ENCODE data around the gene OR5W2. TPM values are rescaled to one million over a fixed set of nuclear protein-coding genes. Genes with fewer than 3 reads are reported as not detected.

Gene OR5W2
- total RNA-seq: not detected in 2 replicates

DNA sequence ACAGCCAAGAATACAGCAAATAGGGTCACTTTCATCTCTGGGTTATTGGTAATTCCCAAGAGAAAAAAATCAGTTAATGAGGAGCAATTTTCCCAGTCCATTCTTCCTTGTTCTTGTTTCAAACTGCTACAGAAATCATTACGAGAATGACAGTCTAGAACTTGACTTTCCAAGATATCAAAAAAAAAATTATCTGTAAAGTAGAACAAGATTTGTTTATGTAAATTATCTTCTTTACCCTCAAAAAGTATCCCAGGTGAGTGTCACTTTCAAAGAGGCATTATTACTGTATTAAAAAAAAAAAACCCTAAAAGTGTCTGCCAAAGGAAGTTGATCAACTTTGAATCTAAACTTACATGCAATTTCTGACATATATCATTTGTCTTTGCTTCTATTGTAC lies at the start of gene OR5W2:
OR5W2 (minus strand) TSS at position 101 of the 400 bp plus-strand sequence; CDS start at position 101, 0 bp downstream.

DNA sequence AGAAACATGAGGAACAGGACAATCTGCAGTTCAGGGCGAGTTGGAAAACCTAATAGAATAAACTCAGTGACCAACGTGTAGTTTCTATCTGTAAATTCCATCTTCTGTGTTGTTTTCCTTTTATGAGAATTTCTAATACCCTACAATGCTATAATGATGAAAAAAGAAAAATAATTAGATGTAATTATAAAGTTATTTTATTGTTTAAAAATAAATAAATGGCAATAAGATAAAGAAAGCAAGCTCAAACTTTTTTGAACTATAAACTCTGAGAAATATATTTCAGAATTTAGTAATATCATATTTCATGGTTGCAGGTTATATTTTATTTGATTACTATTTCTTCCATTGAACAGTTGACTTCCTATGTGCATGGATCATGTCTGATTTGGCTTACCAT lies 21.9 kb upstream of the OR5W2 start, which contains the start of gene OR5I1:
OR5I1 (minus strand) TSS at position 101 of the 400 bp plus-strand sequence; CDS start at position 101, 0 bp downstream.

DNA sequence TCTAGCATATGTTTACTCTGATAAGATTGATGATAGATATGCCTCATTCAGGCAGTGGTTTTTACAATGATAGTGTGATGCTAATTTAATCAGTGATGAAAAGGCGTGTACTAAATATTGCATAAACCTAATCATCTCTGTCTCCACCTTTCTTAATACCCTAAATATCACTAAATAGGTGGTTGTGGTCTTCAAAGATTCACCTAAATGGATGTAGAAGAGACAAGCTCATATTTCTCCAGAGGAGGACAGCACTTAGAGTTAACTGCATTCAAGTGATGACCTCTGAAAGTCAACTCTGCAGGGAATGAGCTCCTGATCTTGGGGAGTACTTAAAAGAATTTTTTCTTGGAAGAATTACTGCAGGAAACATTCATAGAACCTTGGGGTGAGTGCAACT lies 31.4 kb downstream of the OR5W2 start, which contains the start of gene TRIM51:
TRIM51 (plus strand) TSS at position 301 of the 400 bp plus-strand sequence. CDS start 2,132 bp downstream, outside the sequence.

Other genes with a start within 250 kb of the OR5W2 start
- gene OR5D13, start 141.1 kb downstream of the OR5W2 start, total RNA-seq: not detected in 2 replicates
- not detected in 2 replicates for gene OR5D14, start 119.0 kb downstream of the OR5W2 start, total RNA-seq
- not detected in 2 replicates for gene OR5L1, start 103.2 kb downstream of the OR5W2 start, total RNA-seq
- gene OR5D18, start 95.0 kb downstream of the OR5W2 start, total RNA-seq: not detected in 2 replicates
- not detected in 2 replicates for gene OR5L2, start 87.4 kb downstream of the OR5W2 start, total RNA-seq
- gene OR5D16, start 75.8 kb downstream of the OR5W2 start, total RNA-seq: not detected in 2 replicates
- gene TRIM51, start 31.3 kb downstream of the OR5W2 start, total RNA-seq: not detected in 2 replicates
- not detected in 2 replicates for gene OR5I1, start 21.8 kb upstream of the OR5W2 start, total RNA-seq
- gene OR10AG1, start 55.4 kb upstream of the OR5W2 start, total RNA-seq: not detected in 2 replicates
- not detected in 2 replicates for gene OR5F1, start 80.0 kb upstream of the OR5W2 start, total RNA-seq
- gene OR5AS1, start 113.1 kb upstream of the OR5W2 start, total RNA-seq: not detected in 2 replicates
- gene OR8I2, start 178.7 kb upstream of the OR5W2 start, total RNA-seq: not detected in 2 replicates
- not detected in 2 replicates for gene OR8H2, start 189.1 kb upstream of the OR5W2 start, total RNA-seq
- gene OR8H3, start 207.8 kb upstream of the OR5W2 start, total RNA-seq: not detected in 2 replicates
- gene OR8J3, start 225.6 kb upstream of the OR5W2 start, total RNA-seq: not detected in 2 replicates
- not detected in 2 replicates for gene OR8K5, start 245.7 kb upstream of the OR5W2 start, total RNA-seq

All from myometrial cell (primary cell).